GM08714 (cell line): ENCODE results near the gene RAD23A.

ENCODE experiments used
- H3K4me3 ChIP-seq: fragments of 200-500 bp; sonication (Bioruptor generic); 2 replicates; pipeline ENCODE4 v1.5.1; 2014; ENCODE audit warnings: mild to moderate bottlenecking, low read length, inconsistent platforms
- ZNF274 ChIP-seq: IDR thresholded peaks from 2 replicates; pipeline ENCODE4 v1.6.1; 2012; ENCODE audit warnings: mild to moderate bottlenecking, low read depth, low read length

RAD23A gene

DNA sequence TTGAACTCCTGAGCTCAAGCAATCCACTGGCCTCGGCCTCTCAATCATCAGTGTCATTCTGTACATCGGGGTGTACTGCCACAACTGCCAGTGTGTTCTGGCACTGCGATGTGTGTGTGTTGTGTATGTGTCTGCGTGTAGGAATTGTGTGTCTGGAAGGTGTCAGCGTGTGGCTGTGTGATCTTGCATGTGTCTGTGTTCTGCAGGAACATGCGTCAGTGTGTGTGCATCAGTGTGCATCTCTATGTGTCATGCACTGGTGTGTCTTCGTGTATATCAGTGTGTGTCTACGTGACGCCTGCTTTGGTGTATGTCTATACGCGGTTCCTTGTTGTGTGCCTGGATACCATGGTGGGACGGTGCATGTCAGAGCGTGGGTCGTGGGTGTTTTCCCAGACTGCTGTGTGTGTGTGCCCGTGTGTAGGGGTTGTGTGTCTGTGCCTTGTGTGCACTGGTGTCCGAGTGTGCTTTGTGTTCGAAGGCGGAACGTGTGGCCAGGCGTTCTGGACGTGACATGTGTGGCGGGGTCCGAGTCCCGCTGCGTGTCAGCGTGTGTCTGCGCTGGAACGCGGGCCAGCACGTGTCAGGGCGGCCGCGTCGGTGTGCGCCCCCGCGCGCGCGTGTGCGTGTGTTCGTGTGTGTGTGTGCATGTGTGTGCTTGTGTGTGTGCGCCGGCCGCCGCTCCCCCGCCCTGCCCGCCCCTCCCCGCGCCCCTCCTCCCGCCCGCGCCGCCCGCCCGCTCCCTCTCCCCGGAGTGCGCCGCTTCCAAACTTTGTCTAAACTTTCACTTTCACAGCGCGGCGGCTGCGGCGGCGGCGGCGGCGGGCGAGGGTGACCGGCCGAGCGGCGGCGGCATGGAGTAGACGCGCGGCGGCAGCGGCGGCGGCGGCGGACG, 49.3 kb downstream of the RAD23A start, which contains the start of gene NFIX:
NFIX (plus strand) TSS at position 775 of the 895 bp plus-strand sequence. CDS start 363 bp downstream, outside the sequence.
- peak within 1 kb of the TSS; percentile 53; the same call in 1 of the 2 replicates for H3K4me3 ChIP-seq
- TF ChIP-seq ZNF274, result no peak

DNA sequence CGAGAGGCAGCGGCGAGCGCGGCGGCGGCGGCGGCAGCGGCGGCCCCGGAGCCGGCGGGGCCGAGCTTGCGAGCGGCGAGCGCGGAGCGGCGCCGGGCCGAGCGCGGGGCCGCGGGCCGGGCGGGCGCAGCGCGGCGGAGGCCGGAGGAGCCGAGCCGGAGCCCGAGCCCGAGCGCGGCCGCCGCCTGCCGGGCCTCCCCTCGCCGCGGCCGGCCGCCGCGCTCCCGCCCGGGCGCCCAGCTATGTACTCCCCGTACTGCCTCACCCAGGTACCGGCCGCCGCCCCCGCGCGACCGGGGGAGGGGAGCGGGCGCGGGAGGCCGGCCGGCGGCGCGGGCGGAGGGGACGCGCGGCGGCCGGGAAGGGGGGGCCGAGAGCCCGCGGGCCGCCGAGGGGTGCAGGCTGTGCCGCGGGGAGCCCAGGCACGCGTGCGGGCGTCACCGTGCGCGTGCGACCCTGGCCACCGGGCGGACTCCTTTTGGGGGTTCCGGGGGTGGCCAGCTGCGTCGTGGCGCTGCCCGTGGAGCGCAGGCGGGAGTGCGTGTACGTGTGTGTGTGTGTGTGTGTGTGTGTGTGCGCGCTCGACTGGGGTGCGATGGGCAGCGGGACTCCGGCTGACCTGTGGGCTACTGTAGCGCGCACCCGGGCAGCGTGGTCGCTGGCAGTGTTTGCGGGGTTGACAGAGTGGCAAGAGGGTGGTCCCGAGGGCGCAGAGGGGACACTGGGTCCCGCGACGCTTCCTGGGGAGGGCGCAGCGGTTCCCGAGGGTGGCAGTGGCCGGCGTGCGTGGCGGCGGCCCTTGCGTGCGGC, 50.1 kb downstream of the RAD23A start:
- no peak for TF ChIP-seq ZNF274
- peak overlapping the region; percentile 20; the same call in 1 of the 2 replicates for H3K4me3 ChIP-seq

DNA sequence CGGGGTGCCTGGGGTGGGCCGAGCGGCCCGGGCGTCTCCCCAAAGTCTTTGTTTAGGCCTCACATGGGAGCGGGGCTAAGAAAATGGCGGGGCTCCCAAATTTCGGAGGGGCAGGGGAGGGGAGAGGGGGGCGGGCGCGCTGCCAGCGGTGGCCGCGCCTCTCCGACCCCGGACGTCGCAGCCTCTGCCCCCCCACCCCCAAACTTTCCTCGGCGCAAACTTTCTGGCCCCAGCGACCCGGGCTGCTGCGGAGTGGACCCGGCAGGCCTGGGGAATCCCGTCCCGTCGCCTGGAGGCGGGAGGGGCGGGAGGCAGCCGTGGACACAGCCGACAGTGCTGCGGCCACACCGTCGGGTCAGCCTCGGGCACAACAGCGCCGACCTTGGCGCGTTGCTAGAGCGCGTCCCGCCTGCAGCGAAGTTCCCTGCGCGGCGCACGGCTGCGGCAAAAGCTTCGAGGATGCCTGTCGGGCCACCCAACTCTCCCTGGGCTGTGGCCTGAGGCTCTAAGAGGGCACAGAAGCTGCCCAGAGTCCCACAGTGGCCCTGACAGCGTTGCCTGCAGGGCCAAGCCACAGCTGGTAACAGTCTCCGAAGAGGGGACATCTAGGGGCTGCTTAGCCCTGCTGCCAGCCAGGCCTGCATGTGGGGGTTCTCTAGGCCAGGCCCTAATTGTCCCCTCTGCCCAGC, 50.9 kb downstream of the RAD23A start:
- no peak overlapping the region for H3K4me3 ChIP-seq
- no peak for TF ChIP-seq ZNF274

DNA sequence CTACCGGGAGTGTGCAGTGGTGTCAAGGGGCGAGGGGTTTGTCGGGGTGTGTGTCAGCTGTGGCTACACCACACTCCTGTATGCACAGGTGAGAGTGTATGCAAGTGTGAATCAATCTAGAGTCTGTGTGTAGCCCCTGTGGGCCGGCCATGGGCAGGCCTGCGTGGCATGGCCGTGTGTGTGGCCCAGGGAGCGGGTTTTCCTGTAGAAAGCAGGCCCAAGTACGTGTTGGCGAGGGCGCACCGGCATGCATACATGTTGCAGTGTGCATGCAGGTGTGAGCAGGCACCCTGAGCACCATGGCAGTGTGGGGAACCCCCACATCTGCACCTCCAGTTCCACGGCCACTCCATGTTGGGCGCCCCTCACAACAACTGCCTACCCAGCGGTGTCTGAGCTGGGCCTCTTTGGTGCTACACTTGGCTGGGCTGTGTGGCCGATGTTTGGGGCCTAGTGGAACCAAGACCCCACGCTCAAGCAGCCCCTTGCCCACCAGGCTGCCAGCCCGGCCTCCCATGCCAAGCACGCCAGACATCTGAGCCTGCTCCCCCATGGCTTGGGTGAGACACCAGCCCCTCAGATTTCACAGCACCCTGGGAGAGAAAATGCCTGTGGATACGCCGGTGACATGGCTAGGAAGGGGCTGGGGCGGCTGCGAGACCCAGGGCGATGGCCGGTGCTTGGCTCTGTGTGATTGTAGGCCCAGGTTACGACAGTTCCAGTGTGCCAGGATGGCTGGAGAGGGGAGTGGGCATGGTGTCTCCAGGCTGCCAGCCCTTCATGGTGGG, 51.7 kb downstream of the RAD23A start:
- no peak for TF ChIP-seq ZNF274
- H3K4me3 ChIP-seq, result no peak overlapping the region

DNA sequence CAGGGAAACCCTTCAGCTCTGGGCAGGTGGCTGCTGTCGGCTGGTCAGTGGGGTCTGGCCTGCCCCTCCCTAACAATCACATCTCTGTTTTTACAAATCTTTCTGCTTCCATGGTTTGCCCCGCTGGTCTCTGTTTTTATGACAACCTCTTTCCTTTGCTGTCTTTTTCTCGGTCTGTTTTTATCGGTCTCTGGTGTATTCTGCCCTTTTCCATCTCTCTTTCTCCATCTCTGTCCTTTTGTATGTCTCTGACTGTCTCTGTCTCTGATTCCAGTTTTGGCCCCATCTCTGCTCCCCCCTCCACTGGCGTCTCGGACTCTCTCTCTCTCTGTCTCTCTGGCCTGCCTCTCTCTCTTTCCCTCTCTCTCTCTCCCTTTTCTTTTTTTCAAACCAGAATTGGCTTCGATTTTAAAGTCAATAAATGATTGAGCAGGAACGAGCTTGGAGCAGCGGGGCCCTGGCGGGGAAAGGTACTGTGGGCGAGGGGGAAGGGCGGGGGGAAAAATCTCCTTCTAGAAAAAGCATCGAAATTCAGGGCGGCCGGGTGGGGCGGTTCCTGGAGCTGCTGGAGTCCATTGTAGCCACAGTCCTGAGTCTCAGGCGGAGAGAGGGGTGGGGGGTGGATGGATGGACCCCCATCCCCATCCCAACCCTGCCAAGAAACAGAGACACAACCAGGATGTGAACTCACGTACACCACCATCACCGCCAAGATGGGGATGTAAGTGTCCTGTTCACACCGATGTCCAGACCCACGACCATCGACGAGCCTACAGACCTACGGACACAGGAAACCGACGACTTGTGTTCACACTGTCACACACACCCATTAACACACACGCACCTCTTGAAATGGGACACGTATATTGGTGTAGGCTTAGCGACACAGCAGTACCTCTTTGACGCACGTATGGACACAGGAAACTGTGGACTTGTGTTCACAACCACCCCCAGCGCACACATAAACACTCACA, 52.6 kb downstream of the RAD23A start:
- no peak for TF ChIP-seq ZNF274
- H3K4me3 ChIP-seq, result no peak overlapping the region

DNA sequence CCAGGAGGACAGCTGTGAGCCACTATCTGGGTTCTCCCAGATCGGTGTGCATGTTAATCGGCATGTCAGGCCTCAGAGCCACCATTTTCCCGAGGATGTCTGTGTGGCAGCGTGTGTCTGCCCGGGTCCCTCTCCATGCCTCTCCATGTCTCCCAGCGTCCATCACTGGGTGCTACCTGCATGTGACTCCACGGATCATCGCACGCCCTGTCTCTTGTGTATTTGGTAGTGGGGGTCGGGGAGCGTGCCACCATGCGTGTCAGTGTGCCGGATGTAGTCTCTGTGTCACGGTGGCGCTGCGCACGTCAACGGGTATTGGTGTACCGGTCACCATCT, 55.5 kb downstream of the RAD23A start:
- H3K4me3 ChIP-seq, result no peak overlapping the region
- TF ChIP-seq ZNF274, result no peak

DNA sequence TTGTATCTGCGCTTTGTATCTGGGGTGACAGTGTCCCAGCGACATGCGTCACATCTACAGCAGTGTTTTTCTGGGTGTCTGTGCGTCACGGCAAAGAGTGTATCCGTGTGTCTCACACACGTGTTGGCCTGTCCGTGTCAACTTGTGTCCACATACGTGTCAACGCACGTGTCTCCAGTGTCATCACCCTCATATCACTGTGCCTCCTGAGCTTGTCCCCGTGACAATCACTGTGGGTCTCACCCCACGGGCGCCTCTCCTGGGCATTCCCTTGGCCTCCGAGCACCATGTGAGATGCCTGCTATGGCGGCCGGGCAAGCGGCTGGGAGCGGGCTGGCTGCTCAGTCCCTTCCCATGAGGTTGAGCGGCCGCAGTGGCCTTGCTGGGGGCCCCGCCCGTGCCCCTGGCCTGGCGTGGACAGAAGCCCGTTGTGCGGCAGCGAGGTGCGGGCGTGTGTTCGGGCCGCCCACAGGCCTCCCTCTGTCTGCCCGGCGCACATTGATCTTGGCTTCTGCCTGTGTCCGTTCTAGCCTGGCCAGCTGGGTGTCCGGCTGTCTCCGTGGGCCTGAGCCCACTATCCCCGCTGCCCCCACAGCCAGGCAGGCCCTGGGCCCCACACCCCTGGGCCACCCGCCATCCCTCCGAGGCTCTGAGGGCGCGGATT, 56.0 kb downstream of the RAD23A start:
- H3K4me3 ChIP-seq, result no peak overlapping the region
- no peak for TF ChIP-seq ZNF274

DNA sequence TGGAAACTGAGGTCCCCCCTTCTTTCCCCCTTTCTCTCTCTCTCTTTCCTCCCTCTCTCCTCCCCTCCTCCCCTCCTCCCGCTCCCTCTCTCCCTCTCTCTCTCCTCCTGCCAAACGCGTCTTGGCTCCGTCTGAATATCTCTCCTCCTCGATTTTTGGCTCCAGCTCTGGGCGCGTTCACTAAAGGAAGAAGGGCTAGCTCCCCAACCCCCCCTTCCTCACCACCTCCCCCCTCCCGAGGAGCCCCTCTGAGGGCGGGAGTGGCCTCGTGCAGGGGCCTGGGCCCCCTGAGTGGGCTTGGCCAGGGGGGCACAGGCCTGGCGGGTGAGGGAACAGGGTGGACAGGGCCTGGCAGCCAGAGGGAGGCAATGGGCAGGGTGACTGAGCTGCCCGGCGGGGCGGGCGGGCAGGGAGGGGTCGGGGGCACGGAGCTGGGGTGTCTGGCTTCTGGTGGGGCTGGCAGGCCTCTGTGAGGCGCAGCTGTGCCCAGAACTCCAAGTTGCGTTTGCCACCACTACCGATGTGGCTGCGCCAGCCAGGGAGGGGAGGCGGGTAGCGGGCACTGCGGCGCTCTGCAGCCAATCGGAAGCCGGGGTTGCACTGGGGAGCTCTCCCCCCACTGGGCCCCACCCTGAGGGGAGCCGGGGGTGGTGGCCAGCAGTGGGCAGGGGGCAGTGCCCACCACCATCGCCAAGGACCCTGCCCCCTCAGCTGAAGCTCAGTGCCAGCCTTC, 56.7 kb downstream of the RAD23A start:
- no peak overlapping the region for H3K4me3 ChIP-seq
- TF ChIP-seq ZNF274, result no peak

DNA sequence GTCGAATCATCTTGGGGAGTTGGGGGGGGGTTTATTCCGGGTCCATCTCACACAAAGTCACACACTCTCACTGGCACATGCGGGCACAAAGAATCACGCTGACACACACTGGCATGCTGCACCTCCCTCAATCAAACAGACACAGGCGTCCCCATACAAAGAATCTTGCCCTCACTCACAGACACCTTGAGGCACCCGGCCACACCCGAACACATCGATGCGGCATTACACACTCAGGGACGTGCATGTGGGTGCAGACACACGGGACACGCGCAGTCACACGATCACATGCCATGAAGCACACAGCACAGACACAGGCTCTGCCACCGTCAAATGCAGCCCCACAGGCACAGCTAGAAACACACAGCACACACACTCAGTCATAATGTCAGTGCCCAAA, 57.4 kb downstream of the RAD23A start:
- no peak for TF ChIP-seq ZNF274
- no peak overlapping the region for H3K4me3 ChIP-seq
